ENCODE results near the gene MEF2A.

- no peak for TF ChIP-seq HCFC1 (IDR thresholded peaks at IDR 0.05; ENCODE audit: low read depth, low read length)
- TF ChIP-seq GTF3C2 (IDR thresholded peaks at IDR 0.05; ENCODE audit: borderline replicate concordance, extremely low read depth, insufficient read length): no peak
- no peak for TF ChIP-seq ZNF668 (CRISPR knock-in tag; IDR thresholded peaks at IDR 0.05)
- TF ChIP-seq HNRNPUL1 (IDR thresholded peaks at IDR 0.05; ENCODE audit: low read length): no peak
- no peak for TF ChIP-seq NFYB (IDR thresholded peaks at IDR 0.05; ENCODE audit: extremely low read depth, insufficient read length)
- no peak for TF ChIP-seq ZNF133 (CRISPR knock-in tag; IDR thresholded peaks at IDR 0.05)
- no peak for TF ChIP-seq HOMEZ (CRISPR knock-in tag; IDR thresholded peaks at IDR 0.05)
- TF ChIP-seq CTCF (IDR thresholded peaks at IDR 0.05 in 2 of 3, conservative IDR thresholded peaks at IDR 0.05 in 1 of 3; ENCODE audit: insufficient read depth in 2 of 3, low read depth in 1 of 3, low read length in 3 of 3): no peak
Measured at GRCh38 chr15:99526176-99526575, 39.6 kb upstream of the MEF2A start.

Measured in K562 (cell line).